Lung (tissue), 12 donors: Measurements from ENCODE around the gene SCEL. TPM values are rescaled to one million over a fixed set of nuclear protein-coding genes. Genes with fewer than 3 reads are reported as not detected.

Experiments used
- ATAC-seq: fragments of 200-7000 bp; cut with Tn5 transposase; one replicate; pipeline ENCODE4 v1.9.1; 2020; ENCODE audit warnings: moderate number of reproducible peaks; ENCODE audit not compliant: insufficient read depth, low FRiP score
- DNase-seq, 3 donors: peaks; one replicate each; pipeline ENCODE4 v3.0.0-alpha.2; 2013 to 2017
- H3K27ac ChIP-seq, 2 donors: one replicate each; pipeline ENCODE4 v1.5.1; 2013; ENCODE audit warnings: mild to moderate bottlenecking in 2 of 2, moderate library complexity in 2 of 2, control low read depth in 1 of 2, inconsistent platforms in 1 of 2, low read depth in 1 of 2, low read length in 1 of 2
- H3K27me3 ChIP-seq, 3 donors: one replicate each; pipeline ENCODE4 v1.5.1; 2013; ENCODE audit warnings: low read length in 2 of 3; ENCODE audit not compliant: control insufficient read depth in 3 of 3, insufficient read depth in 3 of 3
- H3K36me3 ChIP-seq, 4 donors: one replicate each; pipeline ENCODE4 v1.5.1; 2013; ENCODE audit warnings: low read length in 4 of 4, mild to moderate bottlenecking in 1 of 4, moderate library complexity in 1 of 4; ENCODE audit not compliant: control insufficient read depth in 4 of 4, insufficient read depth in 4 of 4
- H3K4me1 ChIP-seq, 5 donors: one replicate each; pipeline ENCODE4 v1.5.1; 2013; ENCODE audit warnings: low read length in 5 of 5, mild to moderate bottlenecking in 2 of 5, moderate library complexity in 1 of 5; ENCODE audit not compliant: control insufficient read depth in 5 of 5, insufficient read depth in 5 of 5
- H3K4me3 ChIP-seq: one replicate; pipeline ENCODE4 v1.5.1; 2013; ENCODE audit warnings: mild to moderate bottlenecking, control low read depth, moderate library complexity
- H3K9ac ChIP-seq, 2 donors: one replicate each; pipeline ENCODE4 v1.5.1; 2013; ENCODE audit warnings: low read length in 2 of 2, control low read depth in 1 of 2; ENCODE audit not compliant: insufficient read depth in 1 of 2
- H3K9me3 ChIP-seq, 4 donors: one replicate each; pipeline ENCODE4 v1.5.1; 2013; ENCODE audit warnings: low read length in 3 of 4, mild to moderate bottlenecking in 1 of 4, moderate library complexity in 1 of 4; ENCODE audit not compliant: control insufficient read depth in 4 of 4, insufficient read depth in 3 of 4
- CTCF ChIP-seq: IDR thresholded peaks from 2 replicates; pipeline ENCODE4 v1.5.1; 2012; ENCODE audit warnings: mild to moderate bottlenecking; ENCODE audit errors: control extremely low read depth, extremely low read depth
- WGBS, 2 donors: extraction: QIAGEN DNeasy Blood & Tissue Kit; methylation state at CpG; one replicate each; pipeline ENCODE4 v1.1.7; 2013; 5-methylcytosine and 5-hydroxymethylcytosine counted together
- polyA plus RNA-seq, 2 donors: library from polyadenylated mRNA; stranded (reverse); fragments of 200-250 nt; gene quantifications; one replicate each; pipeline ENCODE4 v1.2.1, GENCODE V29; 2013
- total RNA-seq, 2 donors: library from RNA; depleted of rRNA in 1 of 2; stranded (reverse); fragments of >200 nt in 1 of 2; gene quantifications; one replicate each; pipeline ENCODE4 v1.2.1, GENCODE V29; 2014 to 2021
- donor health status: control.
- donor health status: control.
- donor health status: Bipolar disorder and iron deficiency.
- donor health status: healthy.
- donor health status: DM: yes; HTN: yes; CAD: no.

The SCEL gene
- total and polyA plus RNA-seq, 4 donors = 6.0 to 62.1 (median 24.7) TPM

GRCh38 chr13:77521595-77522367 is 13.7 kb upstream of the SCEL start:
- WGBS, 2 donors = 23 to 25% methylated on average over 3 of the region's 3 CpGs
- Histone ChIP-seq H3K4me3 (no peak overlapping the region), H3K9ac (no peak overlapping the region), H3K27me3 (no peaks in the 10 kb centered on the region), H3K36me3 (no peaks in the 10 kb centered on the region), H3K27ac (peak overlapping the region in 1 of 2 donors; percentile 81), H3K9me3 (no peaks in the 10 kb centered on the region), H3K4me1 (peaks cover 0 to 7% (median 0%) of the 10 kb centered on the region in 5 donors)
- peak; percentile 45 to 65 (median 54) for DNase-seq
- no peak for TF ChIP-seq CTCF
- ATAC-seq = peak; percentile 93

GRCh38 chr13:77522444-77522843 is 13.1 kb upstream of the SCEL start:
- Histone ChIP-seq H3K4me1 (peaks cover 0 to 7% (median 0%) of the 10 kb centered on the region in 5 donors), H3K9me3 (no peaks in the 10 kb centered on the region), H3K9ac (no peak overlapping the region), H3K36me3 (no peaks in the 10 kb centered on the region), H3K4me3 (no peak overlapping the region), H3K27me3 (no peaks in the 10 kb centered on the region), H3K27ac (peak overlapping the region in 1 of 2 donors; percentile 71)
- peak; percentile 37 for ATAC-seq
- no peak for TF ChIP-seq CTCF
- DNase-seq = no peak
- WGBS, 2 donors = 72 to 92% methylated on average over 3 of the region's 3 CpGs

- WGBS, 2 donors = 94% methylated on average over 4 of the region's 4 CpGs
Measured at GRCh38 chr13:77523386-77523785, 12.1 kb upstream of the SCEL start.

More at GRCh38 chr13:77523386-77523785, 12.1 kb upstream of the SCEL start:
- ATAC-seq (no peak), DNase-seq (no peak)
- TF ChIP-seq CTCF = no peak
- Histone ChIP-seq H3K27ac (peak overlapping the region in 1 of 2 donors; percentile 54), H3K27me3 (no peaks in the 10 kb centered on the region), H3K4me1 (peaks cover 0 to 7% (median 0%) of the 10 kb centered on the region in 5 donors), H3K4me3 (no peak overlapping the region), H3K9me3 (no peaks in the 10 kb centered on the region), H3K36me3 (no peaks in the 10 kb centered on the region), H3K9ac (no peak overlapping the region)
